Stimulated activated CD8-positive, alpha-beta memory T cell treated with anti-CD3 and anti-CD28 coated beads, Interleukin-4, amount 100 ng/mL, for 48 hours (primary cell): Measurements from ENCODE around the gene FBXL3.

Experiments used
- DNase-seq: peaks from one replicate; pipeline ENCODE4 v3.0.0-alpha.2; 2020

The FBXL3 gene, protein sequence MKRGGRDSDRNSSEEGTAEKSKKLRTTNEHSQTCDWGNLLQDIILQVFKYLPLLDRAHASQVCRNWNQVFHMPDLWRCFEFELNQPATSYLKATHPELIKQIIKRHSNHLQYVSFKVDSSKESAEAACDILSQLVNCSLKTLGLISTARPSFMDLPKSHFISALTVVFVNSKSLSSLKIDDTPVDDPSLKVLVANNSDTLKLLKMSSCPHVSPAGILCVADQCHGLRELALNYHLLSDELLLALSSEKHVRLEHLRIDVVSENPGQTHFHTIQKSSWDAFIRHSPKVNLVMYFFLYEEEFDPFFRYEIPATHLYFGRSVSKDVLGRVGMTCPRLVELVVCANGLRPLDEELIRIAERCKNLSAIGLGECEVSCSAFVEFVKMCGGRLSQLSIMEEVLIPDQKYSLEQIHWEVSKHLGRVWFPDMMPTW

DNA sequence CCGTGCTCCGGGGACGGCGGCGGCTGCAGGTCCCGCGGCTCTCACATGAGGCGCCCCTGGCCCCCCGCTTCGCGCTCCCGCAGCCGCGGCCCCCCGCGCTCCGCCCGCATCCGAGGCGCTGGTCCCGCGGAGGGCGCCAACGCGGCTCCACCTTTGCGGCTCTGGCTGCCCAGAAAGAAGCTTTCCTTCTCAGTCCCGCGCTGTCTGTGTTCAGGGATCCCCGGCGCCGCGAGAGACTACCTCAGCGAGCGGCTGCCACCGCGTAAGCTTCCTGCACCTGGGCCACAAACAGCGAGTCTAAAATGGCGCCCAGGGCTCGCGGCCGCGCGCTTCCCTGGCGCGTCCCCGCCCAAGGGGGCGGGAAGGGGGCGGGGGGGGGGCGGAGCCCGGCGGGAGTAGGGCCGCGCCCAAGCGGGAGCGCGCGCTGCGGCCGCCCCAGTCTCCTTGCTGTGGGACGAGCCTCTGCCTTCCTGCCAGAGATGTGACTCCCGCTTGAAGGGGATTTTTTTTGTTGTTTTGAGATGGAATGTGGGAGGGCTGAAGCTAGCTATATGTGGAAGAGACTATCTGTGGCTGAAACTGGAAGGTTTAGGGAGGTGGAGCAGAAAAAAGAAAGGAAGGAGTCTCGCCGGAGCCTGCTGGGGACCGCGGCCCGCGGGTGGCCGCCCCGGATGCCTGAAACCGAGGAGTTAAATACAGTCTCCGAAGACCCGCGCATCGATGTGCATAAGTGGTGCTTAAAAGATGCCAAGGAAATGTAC is at the start of gene FBXL3:
Gene FBXL3 (minus strand): TSS at position 299 of the 761 bp plus-strand sequence. CDS start 5,299 bp downstream, outside the sequence.
- peak; percentile 83 for DNase-seq

DNA sequence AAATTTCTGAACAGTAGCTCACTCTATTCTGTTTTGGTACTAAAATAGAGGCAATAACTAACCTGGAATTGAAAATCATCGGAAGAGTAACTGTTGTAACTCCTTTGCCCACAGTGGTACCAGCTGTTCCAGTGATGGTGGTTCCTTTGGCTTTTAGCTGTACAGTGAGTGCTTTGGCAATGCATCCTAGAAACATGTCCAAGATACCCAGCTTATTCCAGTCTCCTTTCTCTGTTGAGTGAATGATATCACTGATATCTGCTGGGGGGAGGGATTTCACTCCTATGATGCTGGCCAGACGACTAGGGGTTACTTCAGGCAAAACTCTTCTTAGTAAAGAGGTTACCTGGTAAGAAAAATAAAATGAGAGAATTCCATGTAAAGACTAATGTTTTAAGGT is 40.6 kb upstream of the FBXL3 start:
- no peak for DNase-seq

DNA sequence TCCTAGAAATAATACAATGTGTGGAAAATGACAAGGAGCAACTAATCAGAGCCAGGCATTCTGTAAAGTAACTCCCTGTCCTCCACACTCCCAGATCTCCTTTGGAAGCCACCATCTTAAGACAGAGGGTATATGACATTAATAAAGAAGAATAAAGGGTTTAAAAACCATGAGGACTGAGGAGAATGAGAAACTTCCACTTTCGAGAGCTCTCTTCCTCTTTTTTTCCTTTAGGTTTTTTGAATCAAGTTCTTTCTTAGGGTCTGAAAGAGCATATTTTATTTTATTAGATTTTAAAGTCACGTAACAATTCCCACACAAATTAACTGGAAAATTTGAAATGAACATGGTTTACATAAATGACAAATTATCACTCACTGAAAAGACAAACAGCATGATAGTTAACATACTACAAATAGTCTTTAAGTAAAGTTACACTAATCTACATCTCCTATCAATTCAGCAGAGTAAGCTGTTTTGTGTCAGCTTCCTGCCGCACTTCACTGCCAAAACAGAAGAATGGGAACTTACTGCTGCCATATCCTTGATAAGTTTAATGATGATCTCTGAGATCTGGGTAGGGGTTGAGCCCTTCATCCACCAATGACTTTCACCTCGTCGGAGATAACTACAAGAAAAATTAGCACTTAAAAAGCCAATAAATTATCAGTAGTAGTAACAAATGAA is 38.6 kb upstream of the FBXL3 start:
- no peak for DNase-seq

DNA sequence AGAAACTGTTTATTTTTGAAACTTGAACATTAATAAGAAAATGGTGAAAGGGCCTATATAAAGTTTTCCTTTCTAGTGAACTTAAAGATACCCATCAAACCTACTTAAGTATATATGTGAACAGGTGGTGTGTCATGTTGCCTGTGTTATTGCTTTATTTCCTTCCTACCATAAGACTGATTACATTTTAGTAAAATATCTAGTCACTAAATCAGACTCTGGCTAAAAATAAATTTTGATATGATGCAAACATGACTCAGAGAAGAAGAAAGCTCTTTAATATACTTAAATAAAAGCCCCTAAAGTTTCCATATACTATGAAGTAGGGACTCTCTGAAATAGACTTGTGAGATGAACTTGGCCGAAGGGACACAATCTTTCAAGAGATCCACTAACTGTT is 35.1 kb upstream of the FBXL3 start:
- DNase-seq = no peak

DNA sequence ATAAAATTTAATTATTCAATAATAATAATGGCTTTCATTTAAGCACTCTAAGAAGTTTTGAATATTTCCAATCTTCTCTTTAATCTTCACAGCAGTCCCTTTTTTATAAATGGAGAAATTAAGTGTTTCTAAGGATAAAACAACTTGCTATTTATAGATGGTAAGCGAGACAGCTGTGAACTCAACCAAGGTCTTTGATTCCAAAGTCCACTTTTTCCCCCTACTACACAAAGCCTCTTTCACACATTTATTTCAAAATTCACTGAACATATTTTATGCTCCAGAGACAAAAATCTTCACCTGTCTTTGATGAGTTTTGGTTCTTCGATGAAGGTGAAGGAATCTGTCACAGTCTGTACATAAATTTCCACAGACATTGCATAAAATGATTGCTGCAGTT is 34.4 kb upstream of the FBXL3 start:
- DNase-seq = no peak

DNA sequence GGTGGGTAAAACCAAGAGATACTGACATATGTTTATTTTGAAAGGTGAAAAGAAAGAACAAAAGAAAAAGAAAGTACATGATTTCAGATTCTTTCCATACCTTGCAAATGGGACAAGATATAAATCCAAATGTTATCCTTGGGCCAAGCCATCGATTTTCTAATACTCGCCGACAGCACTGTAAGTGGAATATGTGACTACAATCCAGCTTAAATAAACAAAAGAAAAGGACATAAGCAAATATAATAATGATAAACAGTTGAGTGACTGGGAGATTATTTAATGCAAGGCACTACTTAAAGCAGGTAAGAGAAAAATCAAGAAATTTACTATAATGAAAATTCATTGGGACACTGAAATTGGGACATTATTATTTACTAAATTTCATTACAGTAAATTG is 29.9 kb upstream of the FBXL3 start:
- no peak for DNase-seq

DNA sequence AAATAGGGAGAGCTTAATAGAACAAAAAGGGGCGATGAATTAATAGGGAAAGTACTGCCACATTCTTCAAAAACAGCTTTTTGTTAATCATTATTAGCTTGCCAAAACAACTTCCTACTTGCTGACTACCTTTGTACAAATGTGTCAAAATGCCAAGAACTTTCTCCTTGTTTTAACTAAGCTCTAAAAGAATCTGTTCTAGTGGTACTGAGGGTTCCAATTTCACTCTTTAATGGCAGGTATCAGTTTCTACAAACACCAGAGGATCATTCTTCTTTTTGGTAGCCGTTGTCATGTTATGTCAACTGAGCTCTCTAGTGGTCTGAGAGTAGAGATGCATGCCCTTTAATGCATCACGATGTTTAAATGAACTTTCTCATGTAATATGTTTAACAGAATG is 29.4 kb upstream of the FBXL3 start:
- no peak for DNase-seq

DNA sequence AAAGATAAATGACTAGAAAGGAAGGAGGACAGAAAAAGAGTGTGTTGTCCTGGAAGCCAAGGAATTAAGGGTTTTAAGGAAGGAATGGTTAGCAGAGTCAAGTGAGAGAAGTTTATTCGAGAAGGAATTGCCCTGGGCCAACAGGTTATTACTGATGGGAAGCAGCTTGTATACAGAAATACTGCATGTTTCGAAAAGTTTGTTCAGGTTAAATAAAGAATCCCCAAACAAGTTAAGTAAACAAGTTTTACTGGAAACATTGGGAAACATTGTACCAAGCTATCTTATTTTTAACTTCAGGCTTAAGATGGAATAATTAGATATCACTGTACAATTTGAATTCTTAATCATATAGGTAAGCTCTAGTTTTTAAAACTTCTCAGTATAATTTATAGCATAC is 28.2 kb upstream of the FBXL3 start:
- no peak for DNase-seq

DNA sequence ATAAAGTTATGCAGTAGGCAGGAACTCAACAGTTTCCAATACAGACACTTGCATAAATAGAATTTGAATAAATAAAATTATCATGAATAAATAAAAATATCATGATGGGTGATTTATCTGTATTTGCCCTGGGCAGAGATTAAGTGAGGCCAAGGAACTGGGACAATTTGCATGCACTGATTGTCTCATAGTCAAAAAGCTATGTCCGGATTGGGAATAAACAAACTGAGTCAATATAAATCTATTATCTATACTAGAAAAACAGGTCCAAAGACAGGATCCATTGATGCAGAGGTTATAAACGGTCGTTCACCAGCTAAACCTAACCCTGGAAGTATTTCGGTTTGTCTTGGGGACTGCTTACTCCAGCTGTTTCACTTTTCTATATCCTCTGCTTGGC is 26.2 kb upstream of the FBXL3 start:
- no peak for DNase-seq

DNA sequence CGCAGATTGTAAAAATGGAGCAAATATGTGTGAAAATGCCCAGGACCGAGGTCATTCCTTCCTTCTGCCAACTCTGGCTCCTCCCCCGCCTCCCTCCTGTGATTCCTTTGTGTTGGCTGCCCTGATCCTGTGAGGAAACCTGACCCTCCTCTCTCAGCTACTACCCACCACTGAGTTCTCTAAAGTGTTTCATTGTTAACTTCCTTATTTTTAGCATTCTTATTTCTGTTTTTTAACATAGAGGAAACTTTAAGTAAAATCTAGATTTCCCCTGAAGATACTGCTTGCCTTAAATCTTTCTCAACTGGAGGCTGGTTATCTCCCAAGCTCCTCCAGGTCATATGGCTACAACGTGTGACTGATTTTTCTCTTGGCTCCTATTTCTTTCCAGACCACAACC is 21.7 kb upstream of the FBXL3 start:
- DNase-seq = no peak

DNA sequence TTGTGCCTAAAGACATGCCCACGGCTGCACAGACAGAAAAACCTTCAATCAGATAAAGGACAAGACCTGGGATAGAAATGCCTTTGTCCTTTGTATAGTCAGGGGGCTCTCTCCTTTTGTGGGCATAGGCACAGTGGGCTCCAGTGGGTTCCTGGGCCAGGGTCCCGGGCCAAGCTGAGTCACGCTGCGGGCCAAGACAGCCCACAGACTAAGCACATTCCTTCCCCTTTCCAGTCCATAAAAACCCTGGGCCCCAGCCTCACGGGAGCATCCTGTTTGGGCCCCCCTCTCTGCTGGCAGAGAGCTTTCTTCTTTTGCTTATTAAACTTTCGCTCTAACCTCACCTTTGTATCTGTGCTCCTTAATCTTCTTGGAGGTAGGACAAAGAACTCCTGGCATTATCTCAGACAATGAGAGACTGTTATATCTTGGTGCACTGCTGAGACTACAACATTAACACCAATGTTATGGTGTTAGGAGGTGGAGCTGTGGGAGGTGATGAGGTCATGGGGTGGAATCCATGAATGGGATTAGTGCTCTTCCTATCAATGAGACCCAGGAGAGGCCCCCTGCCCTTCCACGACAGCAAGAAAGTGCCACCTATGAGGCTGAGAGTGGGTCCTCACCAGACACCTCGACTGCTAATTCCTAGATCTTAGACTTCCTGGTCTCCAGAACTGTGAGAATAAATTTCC is 20.8 kb upstream of the FBXL3 start:
- DNase-seq = no peak

DNA sequence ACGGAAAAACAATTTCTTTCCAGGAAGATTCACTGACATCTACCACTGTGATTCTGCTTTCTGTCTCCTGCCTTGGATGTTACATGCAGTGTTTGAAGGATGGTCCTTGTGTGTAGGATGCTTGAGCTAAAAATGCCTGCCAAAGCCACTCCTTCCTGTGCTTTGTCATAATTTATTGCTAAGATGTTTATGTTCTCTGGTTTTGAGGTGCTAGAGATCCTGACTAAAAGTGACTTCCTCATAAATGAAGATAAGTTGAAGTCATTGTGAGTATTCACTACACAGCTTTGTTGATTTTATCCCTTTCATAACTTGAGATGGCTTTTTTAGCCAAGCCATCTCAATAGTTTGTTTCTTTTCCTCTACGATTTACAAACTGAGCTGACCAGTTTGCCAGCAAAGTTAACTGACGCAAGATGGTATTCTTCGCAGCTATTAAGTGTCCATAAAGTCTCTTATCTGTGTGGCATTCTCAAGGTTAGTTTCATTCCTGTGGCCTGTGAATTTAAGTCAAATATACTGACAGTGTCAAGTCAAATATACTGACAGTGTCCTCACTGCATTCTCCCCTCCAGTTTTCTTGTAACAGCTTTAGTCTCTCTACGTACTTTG is 15.7 kb upstream of the FBXL3 start:
- no peak for DNase-seq

DNA sequence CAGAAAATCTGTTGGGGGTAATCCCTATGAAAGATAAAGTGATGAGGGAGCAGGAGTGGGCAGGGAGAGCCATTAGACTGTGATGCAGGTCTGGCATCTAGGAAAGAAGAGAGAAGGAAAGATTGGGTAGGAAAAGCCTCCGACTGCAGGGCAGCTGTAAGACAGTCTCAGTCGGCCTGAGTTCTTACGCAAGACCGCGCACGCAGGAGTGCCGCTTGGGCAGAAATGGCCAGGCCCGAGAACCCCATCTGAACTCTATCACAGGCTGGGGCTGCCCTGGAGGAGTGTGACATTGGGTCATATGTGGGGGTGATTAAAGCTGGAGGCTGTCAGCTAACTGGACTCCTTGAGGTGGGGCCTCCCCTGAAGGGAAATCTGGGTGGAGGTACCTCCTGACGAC is 13.9 kb upstream of the FBXL3 start:
- no peak for DNase-seq

DNA sequence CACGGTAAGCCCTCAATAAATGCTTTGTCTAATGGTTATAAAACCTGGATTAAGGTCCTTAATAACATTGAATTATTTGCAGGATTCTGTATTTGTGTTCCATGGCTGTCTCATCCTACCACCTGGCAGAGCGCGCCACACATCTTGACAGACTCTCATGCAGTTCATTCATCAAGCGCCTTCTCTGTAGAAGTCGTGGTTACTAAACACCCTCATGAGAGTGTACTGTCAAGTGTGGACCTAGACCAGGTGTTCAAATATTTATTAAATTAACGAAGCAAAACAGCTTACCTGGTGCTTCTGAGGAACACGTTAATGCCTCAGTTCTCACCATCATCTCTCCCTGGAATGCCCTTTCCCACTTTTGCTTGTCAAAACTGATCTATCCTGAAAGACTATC is 13.1 kb upstream of the FBXL3 start:
- DNase-seq = no peak

DNA sequence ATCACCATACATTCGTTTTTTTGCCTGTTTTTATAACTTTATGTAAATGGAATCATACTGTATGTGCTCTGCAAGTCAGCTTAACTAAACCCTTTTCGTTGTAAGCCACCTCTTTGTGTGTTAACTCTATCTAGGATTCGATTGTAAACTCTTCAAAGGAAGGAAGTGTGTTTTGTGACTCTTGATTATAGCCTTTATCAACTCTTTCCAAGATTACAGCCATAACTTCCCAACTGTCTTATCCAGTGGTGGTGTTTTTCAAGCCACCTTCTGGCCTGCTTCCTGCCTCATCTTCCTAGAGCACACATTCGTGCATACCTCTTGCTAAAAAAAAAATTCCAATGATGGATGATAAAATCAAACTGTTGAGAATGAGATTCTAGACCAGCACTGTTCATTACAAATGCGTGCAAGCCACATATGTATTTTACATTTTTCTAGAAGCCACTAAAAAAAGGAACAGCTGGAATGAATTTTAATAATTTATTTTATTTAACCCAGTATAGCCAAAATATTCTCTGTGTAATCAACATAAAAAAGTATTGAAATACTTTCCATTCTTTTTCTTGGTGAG is 12.0 kb upstream of the FBXL3 start:
- no peak for DNase-seq

DNA sequence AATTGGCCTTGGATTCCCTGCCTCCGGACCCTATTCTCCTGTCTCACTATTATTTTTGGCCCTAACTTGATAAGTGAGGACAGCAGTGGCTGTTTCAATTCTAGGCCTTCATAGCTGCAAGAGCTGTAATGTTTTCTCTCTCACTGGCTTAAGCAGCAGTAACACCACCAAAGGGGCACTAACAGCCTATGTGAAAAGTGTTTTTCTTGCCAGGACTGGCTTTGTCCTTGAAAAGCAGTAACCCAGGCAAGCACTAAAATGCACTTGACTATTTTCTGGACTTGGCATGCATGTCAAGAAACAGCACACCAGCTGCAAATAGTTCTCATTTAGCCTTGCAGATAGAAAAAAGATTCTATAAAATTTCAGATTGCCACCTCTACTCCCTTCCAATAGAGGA is 9.3 kb upstream of the FBXL3 start:
- DNase-seq = no peak

DNA sequence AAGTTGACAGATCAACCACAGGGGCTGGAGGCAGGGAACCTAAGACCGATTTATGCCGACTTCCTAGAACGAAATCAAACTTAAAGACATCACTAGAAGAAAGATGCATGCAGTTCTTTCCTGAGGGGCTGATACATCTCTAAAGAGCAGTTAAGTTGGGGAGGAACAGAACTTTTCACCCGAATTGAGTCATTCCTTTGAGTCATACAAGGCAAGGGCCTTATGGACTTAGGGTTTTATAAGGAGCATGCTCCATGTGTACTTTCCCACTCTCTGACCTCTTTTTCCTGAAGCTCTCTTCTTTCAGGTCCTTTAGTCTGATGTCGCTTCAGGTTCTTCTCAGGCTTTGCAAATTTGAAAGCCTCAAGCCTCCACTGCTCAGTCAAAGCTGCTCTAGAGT is 7.9 kb upstream of the FBXL3 start:
- no peak for DNase-seq

DNA sequence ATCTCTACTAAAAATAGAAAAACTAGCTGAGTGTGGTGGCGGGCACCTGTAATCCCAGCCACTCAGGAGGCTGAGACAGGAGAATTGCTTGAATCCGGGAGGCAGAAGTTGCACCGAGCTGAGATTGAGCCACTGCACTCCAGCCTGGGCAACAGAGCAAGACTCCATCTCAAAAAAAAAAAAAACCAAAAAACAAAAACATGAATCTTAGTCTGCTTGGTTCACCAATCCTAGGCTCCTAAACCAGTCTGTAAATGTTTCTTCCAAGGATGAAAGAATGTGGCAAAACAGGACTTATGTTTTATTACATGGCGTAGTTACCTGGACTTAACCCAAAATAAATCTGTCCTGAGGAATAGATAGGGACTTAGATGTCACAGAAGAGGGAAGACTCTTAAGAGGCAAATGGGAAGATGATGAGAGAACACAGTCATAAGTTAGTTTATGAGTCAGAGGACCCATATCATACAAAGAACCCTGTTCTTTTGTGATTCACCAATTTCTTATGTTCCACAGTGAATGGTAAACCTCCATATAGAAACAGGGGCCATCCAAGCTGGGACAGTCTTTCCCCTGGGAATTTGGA is 6.9 kb upstream of the FBXL3 start:
- DNase-seq = no peak

DNA sequence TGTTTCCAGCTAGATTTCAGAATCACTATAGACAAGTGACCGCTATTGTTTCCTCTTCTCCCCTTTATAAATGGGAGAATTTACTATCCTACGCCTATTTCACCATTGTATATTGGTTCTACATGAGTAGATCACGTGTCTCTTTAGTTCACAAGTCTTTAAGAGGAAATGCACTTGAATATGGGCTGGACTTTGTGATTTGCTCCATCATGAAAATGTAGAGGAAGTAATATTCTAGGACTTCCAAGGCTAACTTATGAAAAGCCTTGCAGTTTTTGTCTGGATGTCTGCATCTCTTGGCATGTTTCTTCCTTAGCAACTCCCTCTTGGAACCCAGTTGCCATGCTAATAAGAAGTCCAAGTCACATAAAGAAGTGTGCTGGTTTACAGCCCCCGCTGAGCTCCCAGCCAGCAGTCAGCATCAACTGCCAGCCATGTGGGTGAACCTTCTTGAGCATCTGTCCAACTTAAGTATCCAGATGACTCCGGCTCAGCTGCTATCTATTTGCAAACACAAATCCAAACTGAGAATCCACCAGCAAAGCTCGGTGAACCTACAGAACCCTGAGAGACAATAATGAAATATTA is 4.8 kb upstream of the FBXL3 start:
- DNase-seq = no peak

DNA sequence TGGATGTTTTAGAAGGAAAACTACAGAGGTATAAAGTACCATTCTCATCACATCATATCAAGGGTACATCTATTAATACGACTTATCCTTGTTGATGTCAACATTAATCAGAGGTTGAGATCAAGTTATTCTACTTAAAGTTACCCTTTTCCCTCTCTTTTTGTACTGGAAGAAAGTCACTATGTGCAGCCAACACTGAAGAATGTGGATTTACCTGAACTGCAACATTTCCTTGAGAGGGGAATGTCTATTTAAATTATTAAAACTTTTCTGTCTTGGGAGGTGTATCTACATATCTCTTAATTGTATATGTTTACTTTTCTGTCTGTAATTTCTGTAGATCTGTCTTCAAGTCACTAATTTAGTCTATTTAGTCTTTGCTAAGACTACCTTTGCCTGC is 2.5 kb upstream of the FBXL3 start:
- no peak for DNase-seq

DNA sequence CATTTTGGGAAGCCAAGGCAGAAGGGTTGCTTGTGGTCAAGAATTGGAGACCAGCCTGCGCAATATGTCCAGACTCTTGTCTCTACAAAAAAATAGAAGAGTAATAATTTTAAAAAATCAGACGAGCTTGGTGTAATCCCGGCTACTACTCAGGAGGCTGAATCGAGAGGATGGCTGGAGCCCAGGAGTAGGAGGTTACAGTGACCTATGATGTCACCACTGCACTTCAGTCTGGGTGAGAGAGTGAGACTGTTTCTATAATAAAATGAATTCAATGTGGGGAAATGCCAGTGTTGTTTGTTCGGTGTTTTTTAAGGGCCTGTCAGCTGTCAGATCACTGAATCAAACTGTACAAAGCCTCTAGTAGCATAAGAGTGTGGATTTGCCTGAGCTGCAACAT is 1.2 kb upstream of the FBXL3 start:
- no peak for DNase-seq
